HEK293T (cell line): ENCODE results near the gene JARID2.

ENCODE experiments used
- CTCF ChIA-PET: fragments of 350-600 bp; formaldehyde crosslinking; extraction: SDS; loops from one replicate; lab custom pipeline; 2021; ENCODE audit warnings: antibody characterized with exemption, inconsistent platforms; lab: Yijun Ruan, JAX
- POLR2A ChIA-PET: fragments of 350-600 bp; formaldehyde crosslinking; extraction: SDS; loops from one replicate; lab custom pipeline; 2020; ENCODE audit warnings: antibody characterized with exemption, inconsistent platforms; lab: Yijun Ruan, JAX
- DNase-seq: peaks from one replicate; pipeline ENCODE4 v3.0.0; 2012; ENCODE audit warnings: mixed read lengths; ENCODE audit errors: extremely low spot score
- ARNT ChIP-seq: fragments of 450-650 bp; IDR thresholded peaks from 2 replicates; pipeline ENCODE4 v1.6.1; 2017; ENCODE audit warnings: mild to moderate bottlenecking
- BHLHE40 ChIP-seq: fragments of 450-650 bp; IDR thresholded peaks from 2 replicates; pipeline ENCODE4 v1.6.1; 2016; ENCODE audit warnings: mild to moderate bottlenecking, moderate library complexity, borderline replicate concordance
- CTBP1 ChIP-seq: fragments of 450-650 bp; IDR thresholded peaks from 2 replicates; pipeline ENCODE4 v1.6.1; 2016; ENCODE audit warnings: borderline replicate concordance
- ELF4 ChIP-seq: fragments of 450-650 bp; IDR thresholded peaks from 2 replicates; pipeline ENCODE4 v1.6.1; 2017; ENCODE audit warnings: antibody characterized with exemption
- FOXA1 ChIP-seq: fragments of 450-650 bp; IDR thresholded peaks from 2 replicates; pipeline ENCODE4 v1.6.1; 2016; ENCODE audit warnings: mild to moderate bottlenecking
- FOXK2 ChIP-seq: fragments of 450-650 bp; IDR thresholded peaks from 2 replicates; pipeline ENCODE4 v1.6.1; 2016; ENCODE audit warnings: mild to moderate bottlenecking
- FOXM1 ChIP-seq: fragments of 450-650 bp; IDR thresholded peaks from 2 replicates; pipeline ENCODE4 v1.6.1; 2017; ENCODE audit warnings: mild to moderate bottlenecking, borderline replicate concordance
- HDGF ChIP-seq: fragments of 450-650 bp; IDR thresholded peaks from 2 replicates; pipeline ENCODE4 v1.6.1; 2017; ENCODE audit warnings: antibody characterized with exemption, borderline replicate concordance
- L3MBTL2 ChIP-seq: fragments of 450-650 bp; conservative IDR thresholded peaks from 2 replicates; pipeline ENCODE4 v1.6.1; 2016; ENCODE audit warnings: mild to moderate bottlenecking
- LEF1 ChIP-seq: fragments of 450-650 bp; IDR thresholded peaks from 2 replicates; pipeline ENCODE4 v1.6.1; 2017; ENCODE audit warnings: mild to moderate bottlenecking, borderline replicate concordance
- NFRKB ChIP-seq: fragments of 450-650 bp; IDR thresholded peaks from 2 replicates; pipeline ENCODE4 v1.6.1; 2016; ENCODE audit warnings: mild to moderate bottlenecking, moderate library complexity
- SP1 ChIP-seq: fragments of 450-650 bp; IDR thresholded peaks from 2 replicates; pipeline ENCODE4 v1.6.1; 2017
- SUZ12 ChIP-seq: fragments of 450-650 bp; IDR thresholded peaks from 2 replicates; pipeline ENCODE4 v1.6.1; 2016; ENCODE audit warnings: mild to moderate bottlenecking
- TARDBP ChIP-seq: fragments of 450-650 bp; IDR thresholded peaks from 2 replicates; pipeline ENCODE4 v1.6.1; 2016
- ZNF384 ChIP-seq: fragments of 450-650 bp; IDR thresholded peaks from 2 replicates; pipeline ENCODE4 v1.6.1; 2016
- TF ChIP-seq, protein P1 (sequence below): fragments of 450-650 bp; IDR thresholded peaks from 2 replicates; pipeline ENCODE4 v1.6.1; 2016

JARID2 gene

GRCh38 chr6:15444881-15445280 is 199.0 kb downstream of the JARID2 start:
- DNase-seq = no peak
- CTCF ChIA-PET = interaction anchor here (0.7 to 1.1 kb wide), 3 partner anchors 44 to 179 kb away, joined by 3 to 5 read pairs (median 3); no protein-coding TSS in a partner anchor
- POLR2A ChIA-PET = no interaction called here
- TF ChIP-seq, protein P1, sequence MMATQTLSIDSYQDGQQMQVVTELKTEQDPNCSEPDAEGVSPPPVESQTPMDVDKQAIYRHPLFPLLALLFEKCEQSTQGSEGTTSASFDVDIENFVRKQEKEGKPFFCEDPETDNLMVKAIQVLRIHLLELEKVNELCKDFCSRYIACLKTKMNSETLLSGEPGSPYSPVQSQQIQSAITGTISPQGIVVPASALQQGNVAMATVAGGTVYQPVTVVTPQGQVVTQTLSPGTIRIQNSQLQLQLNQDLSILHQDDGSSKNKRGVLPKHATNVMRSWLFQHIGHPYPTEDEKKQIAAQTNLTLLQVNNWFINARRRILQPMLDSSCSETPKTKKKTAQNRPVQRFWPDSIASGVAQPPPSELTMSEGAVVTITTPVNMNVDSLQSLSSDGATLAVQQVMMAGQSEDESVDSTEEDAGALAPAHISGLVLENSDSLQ = 0 out of 2 replicates have a peak, but pooled peaks have one; percentile 31
- TF ChIP-seq CTBP1 (no peak), ELF4 (no peak), ZNF384 (no peak)

- DNase-seq = no peak
- TF ChIP-seq FOXM1 (no peak), SUZ12 (no peak), ELF4 (no peak), LEF1 (no peak), L3MBTL2 (no peak), BHLHE40 (no peak), ARNT (no peak), FOXA1 (no peak), NFRKB (no peak), TARDBP (no peak), HDGF (no peak), SP1 (no peak), FOXK2 (no peak), ZNF384 (no peak), CTBP1 (no peak)
- TF ChIP-seq, protein P1 = no peak
- CTCF ChIA-PET = no interaction called here
- POLR2A ChIA-PET = no interaction called here
Measured at GRCh38 chr6:15447546-15448267, 201.8 kb downstream of the JARID2 start.

GRCh38 chr6:15449011-15449410 is 203.1 kb downstream of the JARID2 start:
- no peak for TF ChIP-seq HDGF
- TF ChIP-seq TARDBP = no peak
- TF ChIP-seq ELF4 = no peak
- no peak for TF ChIP-seq SP1
- TF ChIP-seq, protein P1 = no peak
- no peak for TF ChIP-seq SUZ12
- TF ChIP-seq FOXM1 = no peak
- ChIA-PET POLR2A (no interaction called here), CTCF (no interaction called here)
- DNase-seq = no peak

GRCh38 chr6:15451738-15452137 is 205.9 kb downstream of the JARID2 start:
- ChIA-PET CTCF (no interaction called here), POLR2A (no interaction called here)
- DNase-seq = no peak
- TF ChIP-seq TARDBP = no peak
- TF ChIP-seq SP1 = no peak
- TF ChIP-seq FOXK2 = no peak
- no peak for TF ChIP-seq ZNF384

GRCh38 chr6:15452182-15452941 is 206.5 kb downstream of the JARID2 start:
- TF ChIP-seq SP1 (no peak), ARNT (no peak), FOXM1 (no peak)
- POLR2A ChIA-PET = no interaction called here
- DNase-seq = no peak
- CTCF ChIA-PET = no interaction called here

DNA sequence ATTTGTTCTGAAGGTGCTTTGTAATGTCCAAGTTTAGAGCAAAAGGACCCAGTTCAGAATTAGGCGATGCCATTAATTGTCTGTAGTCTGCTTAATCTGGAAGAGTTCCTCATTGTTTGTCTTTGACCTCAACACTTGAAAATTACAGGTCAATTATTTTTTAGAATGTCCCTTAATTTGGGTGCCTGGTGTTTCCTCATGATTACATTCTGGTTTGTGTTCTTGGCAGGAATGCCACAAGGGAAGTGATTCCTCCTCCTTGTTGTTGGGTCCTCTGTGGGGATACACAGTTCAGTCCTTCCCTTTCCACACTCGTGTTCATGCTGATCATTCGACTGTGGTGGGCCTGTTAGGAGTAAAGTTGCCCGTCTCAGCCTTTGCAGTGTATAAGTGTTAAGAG is 207.3 kb downstream of the JARID2 start:
- DNase-seq = no peak
- ChIA-PET POLR2A (no interaction called here), CTCF (no interaction called here)
- no peak for TF ChIP-seq FOXK2
- no peak for TF ChIP-seq L3MBTL2
- no peak for TF ChIP-seq BHLHE40
- no peak for TF ChIP-seq NFRKB
- TF ChIP-seq, protein P1 = no peak
- no peak for TF ChIP-seq FOXM1
- TF ChIP-seq LEF1 = no peak
